GM18507 (cell line): ENCODE data around the gene TBC1D4.
"Not testable (repeated sequence)": the region's sequence is repeated elsewhere in the genome, so short reads cannot be mapped to it uniquely, and the experiment has no call there.

Experiments
- DNase-seq: peaks from one replicate; pipeline ENCODE4 v3.0.0; 2011; ENCODE audit warnings: low read depth; ENCODE audit not compliant: insufficient read length; ENCODE audit errors: extremely low spot score
- FAIRE-seq: peaks from 2 replicates; lab custom pipeline; 2011; peaks lifted over from hg19 to GRCh38; lab: Jason Lieb, UNC

The TBC1D4 gene

DNA sequence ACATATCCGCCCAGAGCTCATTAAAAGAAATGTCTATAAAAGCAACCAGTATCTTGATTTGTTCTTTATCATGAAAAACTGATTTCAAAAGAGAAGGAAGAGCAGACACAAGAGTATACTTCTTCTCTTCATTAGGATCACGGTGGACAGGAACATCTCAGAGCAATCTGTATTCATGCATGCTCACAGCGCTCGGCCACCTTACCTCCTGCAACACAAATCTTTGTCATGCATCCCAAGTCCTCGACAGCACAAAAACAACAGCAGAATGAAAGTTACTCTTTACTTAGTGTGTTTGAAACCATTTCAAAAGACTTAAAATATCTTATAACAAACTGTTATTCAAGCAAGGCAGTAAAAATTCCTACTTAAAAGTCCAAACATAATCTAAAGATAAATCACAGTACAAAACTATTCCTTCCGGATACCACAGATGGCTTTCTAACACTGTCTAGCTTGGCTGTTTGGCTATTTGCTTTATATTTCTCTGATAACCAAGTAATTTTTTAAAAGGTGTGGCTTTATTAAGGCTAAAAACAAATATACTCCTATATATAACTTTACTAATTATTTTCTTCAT lies 174.5 kb downstream of the TBC1D4 start:
- FAIRE-seq (no peak), DNase-seq (no peak)

DNA sequence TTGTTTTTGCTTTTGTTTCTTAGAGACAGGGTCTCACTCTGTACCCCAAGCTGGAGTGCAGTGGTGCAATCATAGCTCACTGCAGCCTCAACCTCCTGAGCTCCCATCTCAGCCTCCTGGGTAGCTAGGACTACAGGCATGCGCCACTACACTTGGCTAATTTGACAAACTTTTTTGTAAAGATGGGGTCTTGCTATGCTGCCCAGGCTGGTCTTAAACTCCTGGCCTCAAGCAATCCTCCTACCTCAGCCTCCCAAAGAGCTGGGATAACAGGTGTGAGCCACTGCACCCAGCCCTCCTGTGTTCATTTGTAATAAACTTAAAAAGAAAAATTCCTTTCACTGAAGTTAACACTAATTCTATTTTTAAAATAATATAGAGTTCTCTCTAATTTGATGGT lies 175.0 kb downstream of the TBC1D4 start:
- not testable (repeated sequence) for FAIRE-seq, DNase-seq

DNA sequence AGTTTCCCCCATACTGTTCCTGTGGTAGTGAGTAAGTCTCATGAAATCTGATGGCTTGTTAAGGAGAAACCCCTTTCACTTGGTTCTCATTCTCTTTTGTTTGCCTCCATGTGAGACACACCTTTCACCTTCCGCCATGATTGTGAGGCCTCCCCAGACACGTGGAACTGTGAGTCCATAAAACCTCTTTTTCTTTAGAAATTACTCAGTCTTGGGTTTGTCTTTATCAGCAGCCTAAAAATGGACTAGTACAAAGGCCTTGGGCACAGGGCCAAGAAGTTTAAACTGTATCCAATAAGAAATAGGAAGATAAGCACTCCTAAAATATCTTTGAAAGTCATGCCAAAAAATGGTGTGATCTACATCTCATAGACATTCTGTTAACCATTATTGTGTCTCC lies 176.9 kb downstream of the TBC1D4 start:
- DNase-seq, result no peak
- peak; percentile 5 for FAIRE-seq

DNA sequence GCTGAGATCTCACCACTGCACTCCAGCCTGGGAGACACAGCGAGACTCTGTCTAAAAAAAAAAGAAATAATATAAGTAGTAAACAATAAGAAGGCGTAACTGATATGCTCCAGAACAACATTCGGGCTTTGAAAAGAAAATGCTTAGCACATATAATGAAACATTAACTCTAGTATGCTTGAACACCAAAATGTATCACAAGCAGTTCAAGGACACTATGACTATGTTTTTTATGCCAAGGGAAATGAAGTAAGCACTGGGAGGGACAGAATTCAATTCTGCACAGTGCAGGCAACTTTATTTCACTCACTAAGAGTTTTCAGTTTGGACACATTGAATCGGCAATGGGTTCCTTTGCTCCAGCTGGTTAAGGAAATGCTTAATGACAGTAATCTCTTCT lies 178.7 kb downstream of the TBC1D4 start:
- FAIRE-seq (no peak), DNase-seq (no peak)

DNA sequence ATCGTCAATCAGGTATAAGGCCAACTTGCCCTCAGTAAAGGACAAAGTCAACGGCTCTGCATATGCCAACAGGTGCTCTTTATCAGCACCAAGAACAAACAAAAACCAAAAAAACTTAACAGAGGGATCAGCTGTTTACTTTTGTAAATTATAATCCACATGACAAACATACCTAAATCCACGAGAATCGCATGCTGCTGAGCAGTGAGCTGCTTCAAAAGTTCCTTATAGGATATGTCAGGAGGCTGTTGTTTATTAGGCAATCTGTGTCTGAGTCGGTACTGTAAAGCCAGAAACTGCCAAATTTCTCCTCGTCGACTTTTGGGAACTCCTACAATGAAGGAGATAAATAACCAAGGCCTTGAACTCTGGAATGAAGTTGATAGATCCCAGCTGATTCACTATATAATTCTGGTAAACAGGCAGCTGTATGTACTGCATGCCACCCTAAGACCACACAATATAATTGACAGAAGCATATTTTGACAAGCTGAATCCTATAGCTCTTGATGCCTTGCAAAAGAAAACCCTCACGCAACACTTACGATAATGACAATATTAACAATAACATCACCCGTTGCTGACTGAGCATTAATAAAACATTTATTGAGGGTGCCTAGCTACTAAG lies 179.8 kb downstream of the TBC1D4 start:
- no peak for DNase-seq
- no peak for FAIRE-seq

DNA sequence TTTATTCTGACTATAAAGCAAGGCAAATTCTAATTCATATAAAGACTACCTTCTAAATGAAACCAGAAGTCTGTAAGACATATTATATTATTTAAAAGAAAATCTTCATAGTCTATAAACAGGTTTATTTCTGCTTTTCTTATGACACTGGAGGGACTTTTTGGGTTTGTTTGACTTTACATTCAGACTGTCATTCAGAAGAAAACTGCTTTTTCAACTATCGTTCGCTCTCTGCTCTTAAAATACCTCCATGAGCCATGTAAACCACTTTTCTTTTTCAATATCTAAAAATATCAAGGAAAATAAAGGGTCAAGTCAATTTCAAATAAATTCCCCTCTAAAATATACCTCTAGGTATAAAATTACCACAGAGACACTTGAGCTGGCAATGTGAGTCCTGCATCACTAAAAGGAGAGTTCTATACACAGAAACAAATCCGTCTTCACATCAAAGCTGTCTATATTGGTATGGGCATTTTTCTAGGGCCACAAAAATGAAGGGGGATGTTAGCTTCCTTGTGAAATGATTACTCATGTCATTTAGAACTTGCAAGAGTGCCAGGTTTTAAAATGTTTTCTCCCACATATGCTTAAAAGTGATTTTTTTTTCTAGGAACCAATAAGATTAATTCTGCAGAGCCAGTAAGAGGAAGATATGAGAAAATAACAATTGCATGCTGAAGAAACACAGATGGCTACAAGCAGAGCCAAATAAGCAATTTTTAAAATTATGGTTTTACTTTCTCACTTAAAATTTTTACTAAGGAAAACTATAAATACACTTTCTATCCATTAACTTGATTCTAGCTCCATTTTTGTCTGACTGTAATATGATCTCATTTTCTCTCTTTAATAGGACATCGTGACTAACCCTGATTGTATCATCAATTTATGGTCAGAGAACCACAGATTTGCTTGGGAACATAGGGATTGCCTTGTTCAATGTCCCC lies 181.8 kb downstream of the TBC1D4 start:
- FAIRE-seq, result no peak
- no peak for DNase-seq

DNA sequence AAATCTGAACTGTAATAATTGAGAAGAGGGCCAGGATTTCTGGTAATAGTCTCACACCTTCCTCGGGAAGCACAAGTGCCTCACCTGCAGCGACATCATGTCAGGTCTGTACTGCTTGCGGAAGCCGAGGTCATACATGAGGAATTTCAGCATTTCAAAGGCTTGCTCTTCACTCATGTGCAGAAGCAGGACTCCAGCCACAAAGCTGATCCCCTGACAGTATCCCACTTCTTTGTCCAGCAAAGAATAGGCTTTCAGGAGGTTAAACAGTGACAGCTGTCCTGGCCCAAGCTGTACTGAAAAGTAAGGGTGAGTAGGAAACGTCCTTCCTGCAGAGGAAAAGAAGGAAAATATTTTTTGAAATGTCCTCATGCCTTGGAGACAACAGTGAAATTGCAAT lies 182.7 kb downstream of the TBC1D4 start:
- DNase-seq, result no peak
- FAIRE-seq, result no peak

DNA sequence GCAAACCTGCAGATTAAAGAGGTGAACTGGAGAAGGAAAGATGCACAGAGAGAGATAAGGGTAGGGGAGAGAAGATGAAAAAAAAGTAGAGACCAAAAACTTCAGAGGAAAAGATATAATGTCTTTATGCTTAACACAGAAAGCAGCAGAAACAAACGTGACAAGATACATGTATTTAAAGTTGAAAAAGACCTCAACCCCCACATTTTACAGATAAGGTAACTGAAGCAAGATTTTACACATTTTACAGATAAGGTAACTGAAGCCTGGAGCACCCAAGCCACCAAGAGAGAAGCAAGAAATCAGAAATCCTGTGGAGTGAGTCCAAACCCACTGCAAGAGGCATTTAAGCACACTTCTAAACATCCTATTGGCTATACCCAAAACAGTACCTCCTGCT lies 185.3 kb downstream of the TBC1D4 start:
- no peak for DNase-seq
- no peak for FAIRE-seq

DNA sequence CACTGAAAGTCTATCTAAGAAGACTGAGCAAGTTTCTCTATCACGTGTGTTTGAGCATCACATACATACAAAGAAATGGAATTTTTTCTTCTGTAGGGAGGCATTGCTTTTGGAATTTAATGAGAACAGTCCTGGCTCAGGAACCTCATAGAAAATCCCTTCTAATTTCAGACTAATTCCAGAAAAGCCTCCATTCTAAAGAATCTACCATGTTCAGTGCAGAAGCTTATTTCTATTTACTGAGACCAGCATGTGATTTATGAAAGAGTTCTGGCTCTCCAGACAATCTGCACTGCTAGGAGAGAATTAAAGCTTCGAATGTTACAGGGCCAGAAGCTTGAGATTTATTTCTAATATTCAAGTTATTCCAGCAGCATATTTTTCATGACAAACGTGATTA lies 186.8 kb downstream of the TBC1D4 start:
- FAIRE-seq (no peak), DNase-seq (no peak)

DNA sequence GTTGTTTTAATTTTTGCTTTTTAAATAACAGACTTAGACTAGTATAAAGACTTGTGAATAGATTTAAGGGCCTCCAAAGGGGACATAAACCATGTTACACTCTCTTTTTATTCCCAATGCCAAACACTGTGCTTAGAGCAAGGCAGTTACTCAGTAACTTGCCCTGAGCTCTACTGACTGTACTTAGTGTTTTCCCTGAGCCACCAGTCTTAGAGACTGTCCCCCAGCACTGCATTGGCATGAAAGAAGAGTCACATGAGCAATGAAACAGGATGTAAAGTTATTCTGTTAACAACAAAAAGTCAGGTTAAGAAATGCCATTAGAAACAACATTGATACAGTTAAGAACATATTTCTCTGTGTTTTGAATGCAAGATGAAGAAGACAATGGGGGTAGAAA lies 187.9 kb downstream of the TBC1D4 start:
- FAIRE-seq (no peak), DNase-seq (no peak)

DNA sequence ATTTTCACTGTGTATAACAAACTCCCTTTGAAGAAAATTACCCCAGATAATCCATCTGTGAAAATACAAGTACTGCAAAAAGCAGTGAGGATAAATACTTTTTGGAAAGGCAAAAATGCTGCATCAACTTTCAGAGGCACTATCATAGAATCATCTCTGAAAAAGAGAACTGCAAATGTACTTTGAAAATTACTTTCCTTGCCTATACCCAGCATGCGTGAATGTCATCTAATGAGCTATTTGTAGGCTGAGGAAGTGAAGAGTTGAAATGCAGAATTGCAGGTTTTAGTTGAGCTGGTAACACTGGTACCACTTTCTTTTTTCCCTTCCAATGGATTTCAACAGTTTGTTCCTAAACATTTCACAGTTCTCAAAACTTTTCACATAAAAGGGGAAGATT lies 196.7 kb downstream of the TBC1D4 start:
- no peak for FAIRE-seq
- no peak for DNase-seq

DNA sequence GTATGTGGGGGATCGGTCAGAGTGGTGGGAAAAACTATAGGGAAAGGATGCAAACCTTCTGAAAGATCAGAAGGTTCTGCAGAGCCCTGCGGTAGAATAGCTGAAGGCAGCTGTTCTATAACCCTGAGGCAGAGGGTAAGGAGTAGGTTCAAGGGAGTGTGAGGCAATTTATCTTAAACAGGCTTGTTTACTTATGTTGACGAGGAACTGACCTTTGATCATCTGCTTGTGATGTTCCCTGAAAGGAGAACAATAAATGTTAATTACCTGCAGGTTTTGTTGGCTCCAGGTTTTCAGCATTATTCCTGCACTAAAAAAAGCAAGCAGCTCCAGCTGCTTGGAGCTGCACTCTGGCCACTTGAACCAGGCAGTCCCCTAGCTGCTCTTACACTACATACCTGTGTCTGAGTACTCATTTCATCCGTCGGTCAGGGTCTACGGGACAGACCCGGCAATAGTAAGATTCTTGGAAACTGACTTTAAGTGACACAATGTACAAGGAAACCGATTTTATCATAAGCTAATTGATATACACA lies 202.1 kb downstream of the TBC1D4 start:
- no peak for DNase-seq
- no peak for FAIRE-seq

DNA sequence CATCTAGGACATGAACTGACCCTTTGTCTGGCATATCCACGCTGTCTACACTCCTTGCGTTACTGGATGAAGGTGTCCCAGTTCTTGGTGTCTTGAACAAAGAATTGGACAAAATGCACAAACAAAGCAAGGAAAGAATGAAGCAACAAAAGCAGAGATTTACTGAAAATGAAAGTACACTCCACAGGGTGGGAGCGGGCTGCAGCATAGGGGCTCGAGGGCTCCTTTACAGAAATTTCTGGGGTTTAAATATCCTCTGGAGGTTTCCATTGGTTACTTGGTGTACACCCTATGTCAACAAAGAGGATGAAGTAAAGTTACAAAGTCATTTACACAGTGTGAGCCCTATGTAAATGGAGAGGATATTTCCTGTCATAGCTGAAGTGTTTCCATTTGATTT lies 208.3 kb downstream of the TBC1D4 start:
- DNase-seq, FAIRE-seq: not testable (repeated sequence)

DNA sequence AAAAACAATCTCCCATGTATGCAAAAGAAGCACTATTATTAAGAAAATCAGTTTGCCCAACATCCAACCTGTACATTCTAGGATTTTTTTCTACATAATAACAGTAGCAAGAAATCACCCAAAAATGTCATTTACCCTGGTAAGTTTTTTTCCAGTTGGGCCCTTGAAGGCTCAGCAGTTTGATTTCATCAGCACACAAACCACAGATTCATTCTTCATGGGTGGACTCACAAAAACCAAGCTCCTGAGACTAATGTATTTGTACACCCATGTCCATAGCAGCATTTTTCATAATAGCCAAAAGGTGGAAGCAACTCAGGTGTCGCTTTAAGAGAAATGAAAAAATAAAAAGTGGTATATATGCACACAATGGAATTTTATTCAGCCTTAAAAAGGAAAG lies 210.1 kb downstream of the TBC1D4 start:
- FAIRE-seq (no peak), DNase-seq (no peak)

DNA sequence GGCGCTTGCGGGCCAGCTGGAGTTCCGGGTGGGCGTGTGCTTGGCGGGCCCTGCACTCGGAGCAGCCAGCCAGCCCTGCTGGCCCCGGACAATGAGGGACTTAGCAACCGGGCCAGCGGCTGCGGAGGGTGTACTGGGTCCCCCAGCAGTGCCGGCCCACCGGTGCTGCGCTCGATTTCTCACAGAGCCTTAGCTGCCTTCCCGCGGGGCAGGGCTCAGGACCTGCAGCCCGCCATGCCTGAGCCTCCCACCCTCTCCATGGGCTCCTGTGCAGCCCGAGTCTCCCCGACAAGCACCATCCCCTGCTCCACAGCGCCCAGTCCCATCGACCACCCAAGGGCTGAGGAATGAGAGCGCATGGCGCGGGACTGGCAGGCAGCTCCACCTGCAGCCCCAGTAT lies 213.5 kb downstream of the TBC1D4 start:
- DNase-seq, FAIRE-seq: not testable (repeated sequence)

DNA sequence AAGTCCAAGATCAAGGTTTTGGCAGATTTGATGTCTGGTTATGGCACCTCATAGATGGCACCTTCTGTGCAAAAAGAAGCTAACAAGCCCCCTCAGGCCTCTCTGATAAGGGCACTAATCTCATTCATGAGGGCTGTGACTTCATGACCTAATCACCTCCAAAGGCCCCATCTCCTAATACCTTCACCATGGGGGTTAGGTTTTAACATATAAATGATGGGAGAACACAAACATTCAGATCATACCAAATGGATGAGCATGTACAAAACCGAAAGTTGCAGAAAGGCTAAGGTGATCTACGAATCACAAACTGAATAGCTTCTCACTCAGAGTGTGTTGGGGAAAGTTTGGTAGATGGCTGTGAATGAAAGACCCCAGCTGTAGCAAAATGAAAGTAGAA lies 217.4 kb downstream of the TBC1D4 start:
- FAIRE-seq (no peak), DNase-seq (no peak)

DNA sequence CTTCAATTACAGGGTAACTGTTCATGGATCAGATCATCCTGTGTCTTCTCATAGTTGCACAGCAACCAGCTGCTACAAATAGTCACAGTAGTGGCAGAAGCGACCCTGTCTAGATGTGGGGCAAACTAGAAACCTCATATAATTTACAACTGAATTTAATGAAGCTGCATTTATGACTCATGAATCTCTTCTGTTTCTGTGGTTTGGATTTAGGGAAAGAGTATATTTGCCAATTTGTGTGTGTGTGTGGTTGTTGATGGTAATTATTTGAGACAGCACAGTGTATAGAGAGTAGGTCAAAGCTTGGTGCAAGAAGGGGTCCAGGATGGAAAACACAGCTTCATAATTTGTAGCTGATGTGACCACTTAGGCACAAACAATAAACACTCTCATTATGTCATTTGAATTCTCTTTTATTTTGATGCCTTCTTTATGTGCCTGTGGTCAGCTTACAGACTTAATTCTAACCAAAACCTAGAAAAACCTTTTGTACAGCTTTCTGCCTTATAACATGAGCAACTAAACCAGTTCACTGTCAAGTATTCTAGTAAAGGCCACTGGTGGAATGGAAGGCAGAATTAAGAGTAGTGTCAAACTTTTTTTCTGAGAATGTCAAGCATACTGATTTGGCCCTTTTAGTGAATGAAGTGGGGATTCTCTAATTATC lies 218.1 kb downstream of the TBC1D4 start:
- FAIRE-seq, result no peak
- no peak for DNase-seq

DNA sequence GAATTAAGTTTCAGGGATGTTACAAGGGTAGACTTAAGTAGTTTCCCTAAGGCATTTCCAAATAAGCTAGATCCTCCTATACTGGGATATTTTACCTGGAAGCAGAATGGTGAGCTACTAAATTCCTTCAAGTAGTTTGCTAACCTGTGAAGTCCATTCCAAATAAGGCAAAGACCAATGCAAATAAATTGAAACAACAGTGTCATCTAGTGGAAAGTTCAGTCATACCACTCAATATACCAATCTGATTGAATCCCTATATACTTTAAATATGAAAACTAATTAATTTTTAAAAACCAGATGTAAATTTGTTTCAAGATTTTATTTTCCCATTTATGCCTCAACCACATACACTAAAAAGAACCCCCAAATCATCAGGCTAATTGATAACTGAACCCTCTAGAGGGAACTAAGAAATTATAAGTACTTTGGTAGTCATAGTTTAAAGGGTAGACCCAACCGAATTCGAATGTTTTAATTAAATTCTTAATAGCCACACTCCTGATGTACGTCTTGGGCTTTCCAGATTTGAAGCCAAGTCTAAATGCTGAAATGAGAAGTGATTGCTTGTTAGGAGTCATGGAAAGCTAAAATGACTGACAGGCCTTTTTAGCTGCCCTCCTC lies 223.7 kb downstream of the TBC1D4 start:
- FAIRE-seq, result peak; percentile 38
- DNase-seq, result no peak

DNA sequence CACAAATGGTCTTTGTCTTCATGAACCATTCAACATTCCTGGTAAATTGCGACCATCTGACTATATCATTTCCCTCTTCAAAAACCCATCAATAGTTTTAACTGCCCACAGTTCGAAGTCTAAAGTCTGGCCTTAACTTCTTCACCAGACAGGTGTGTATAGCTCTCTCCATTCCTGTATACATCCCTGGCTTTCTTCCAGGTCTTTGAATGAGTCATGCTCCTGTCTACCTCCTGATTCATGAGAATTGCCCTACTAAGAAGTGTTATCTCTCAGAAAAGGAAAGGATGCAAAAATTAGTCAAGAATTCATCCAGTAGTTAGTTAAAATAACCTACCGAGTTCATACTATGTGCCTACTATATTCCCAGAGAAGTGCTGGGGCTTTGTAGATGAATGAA lies 225.0 kb downstream of the TBC1D4 start:
- FAIRE-seq, result no peak
- DNase-seq, result no peak
